WTC11 (cell line): ENCODE measurements around the gene EHF.

ENCODE experiments used
- ATF6 ChIP-seq: sonication (generic); formaldehyde crosslinking; IDR thresholded peaks from 2 replicates; pipeline ENCODE4 v1.8.1; 2023; ENCODE audit warnings: mild to moderate bottlenecking, missing genetic modification reagents
- CREM ChIP-seq: sonication (generic); formaldehyde crosslinking; IDR thresholded peaks from 2 replicates; pipeline ENCODE4 v1.8.1; 2022; ENCODE audit warnings: mild to moderate bottlenecking, missing genetic modification reagents, moderate library complexity
- CTCF ChIP-seq: fragments of 200-600 bp; IDR thresholded peaks from 2 replicates; pipeline ENCODE4 v1.8.0; 2022; ENCODE audit warnings: antibody characterized with exemption
- GTF2I ChIP-seq: fragments of 250-450 bp; sonication (Bioruptor Pico); conservative IDR thresholded peaks from 2 replicates; pipeline ENCODE4 v1.4.0; 2021; ENCODE audit warnings: mild to moderate bottlenecking
- JUN ChIP-seq: sonication (generic); formaldehyde crosslinking; IDR thresholded peaks from 2 replicates; pipeline ENCODE4 v1.8.0; 2023; ENCODE audit warnings: mild to moderate bottlenecking, missing genetic modification reagents
- NR3C1 ChIP-seq: sonication (generic); formaldehyde crosslinking; conservative IDR thresholded peaks from 2 replicates; pipeline ENCODE4 v1.8.1; 2023; ENCODE audit warnings: low read depth, mild to moderate bottlenecking, missing genetic modification reagents
- PRRX2 ChIP-seq: fragments of 250-450 bp; sonication (Bioruptor Pico); IDR thresholded peaks from 2 replicates; pipeline ENCODE4 v1.8.0; 2021; ENCODE audit warnings: mild to moderate bottlenecking
- SMAD4 ChIP-seq: sonication (generic); formaldehyde crosslinking; IDR thresholded peaks from 2 replicates; pipeline ENCODE4 v1.8.0; 2022; ENCODE audit warnings: mild to moderate bottlenecking, missing genetic modification reagents
- TEAD4 ChIP-seq: sonication (generic); formaldehyde crosslinking; IDR thresholded peaks from 2 replicates; pipeline ENCODE4 v1.8.0; 2022; ENCODE audit warnings: mild to moderate bottlenecking, missing genetic modification reagents
- TP53 ChIP-seq: sonication (generic); formaldehyde crosslinking; IDR thresholded peaks from 2 replicates; pipeline ENCODE4 v1.8.1; 2023; ENCODE audit warnings: mild to moderate bottlenecking, missing genetic modification reagents
- ZNF219 ChIP-seq: sonication (generic); formaldehyde crosslinking; IDR thresholded peaks from 2 replicates; pipeline ENCODE4 v1.8.0; 2023; ENCODE audit warnings: missing genetic modification reagents, mild to moderate bottlenecking, borderline replicate concordance
- TF ChIP-seq, protein P1 (sequence below): sonication (generic); formaldehyde crosslinking; IDR thresholded peaks from 2 replicates; pipeline ENCODE4 v1.8.1; 2023; ENCODE audit warnings: mild to moderate bottlenecking, missing genetic modification reagents, moderate library complexity
- TF ChIP-seq, protein P2 (sequence below): sonication (generic); formaldehyde crosslinking; IDR thresholded peaks from 2 replicates; pipeline ENCODE4 v1.8.1; 2023; ENCODE audit warnings: mild to moderate bottlenecking, missing genetic modification reagents, moderate library complexity

DNA sequence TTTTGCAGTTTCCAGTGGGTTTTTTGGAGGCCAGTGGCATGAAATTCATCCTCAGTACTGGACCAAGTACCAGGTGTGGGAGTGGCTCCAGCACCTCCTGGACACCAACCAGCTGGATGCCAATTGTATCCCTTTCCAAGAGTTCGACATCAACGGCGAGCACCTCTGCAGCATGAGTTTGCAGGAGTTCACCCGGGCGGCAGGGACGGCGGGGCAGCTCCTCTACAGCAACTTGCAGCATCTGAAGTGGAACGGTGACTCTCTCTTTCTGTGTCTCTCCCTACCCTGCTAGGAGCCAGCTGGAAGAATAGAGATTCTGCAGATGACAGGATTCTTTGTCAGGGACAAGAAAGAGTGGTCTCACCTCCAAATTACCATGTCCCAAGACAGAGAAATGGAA lies 25.5 kb downstream of the EHF start:
- TF ChIP-seq, protein P1, sequence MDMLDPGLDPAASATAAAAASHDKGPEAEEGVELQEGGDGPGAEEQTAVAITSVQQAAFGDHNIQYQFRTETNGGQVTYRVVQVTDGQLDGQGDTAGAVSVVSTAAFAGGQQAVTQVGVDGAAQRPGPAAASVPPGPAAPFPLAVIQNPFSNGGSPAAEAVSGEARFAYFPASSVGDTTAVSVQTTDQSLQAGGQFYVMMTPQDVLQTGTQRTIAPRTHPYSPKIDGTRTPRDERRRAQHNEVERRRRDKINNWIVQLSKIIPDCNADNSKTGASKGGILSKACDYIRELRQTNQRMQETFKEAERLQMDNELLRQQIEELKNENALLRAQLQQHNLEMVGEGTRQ: no peak
- no peak for TF ChIP-seq CTCF
- TF ChIP-seq ATF6 (CRISPR knock-in tag): no peak
- no peak for TF ChIP-seq SMAD4 (CRISPR knock-in tag)
- TF ChIP-seq PRRX2 (CRISPR knock-in tag): no peak
- no peak for TF ChIP-seq JUN (CRISPR knock-in tag)
- TF ChIP-seq, protein P2, sequence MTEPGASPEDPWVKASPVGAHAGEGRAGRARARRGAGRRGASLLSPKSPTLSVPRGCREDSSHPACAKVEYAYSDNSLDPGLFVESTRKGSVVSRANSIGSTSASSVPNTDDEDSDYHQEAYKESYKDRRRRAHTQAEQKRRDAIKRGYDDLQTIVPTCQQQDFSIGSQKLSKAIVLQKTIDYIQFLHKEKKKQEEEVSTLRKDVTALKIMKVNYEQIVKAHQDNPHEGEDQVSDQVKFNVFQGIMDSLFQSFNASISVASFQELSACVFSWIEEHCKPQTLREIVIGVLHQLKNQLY (CRISPR knock-in tag): no peak
- no peak for TF ChIP-seq CREM (CRISPR knock-in tag)
- no peak for TF ChIP-seq ZNF219
- TF ChIP-seq NR3C1: no peak
- no peak for TF ChIP-seq GTF2I (CRISPR knock-in tag)
- TF ChIP-seq TP53 (CRISPR knock-in tag): no peak
- no peak for TF ChIP-seq TEAD4 (CRISPR knock-in tag)
